Breast epithelium (tissue), 4 donors: ENCODE results near the gene CCSER1. TPM values are rescaled to one million over a fixed set of nuclear protein-coding genes. Genes with fewer than 3 reads are reported as not detected.

Source experiments
- DNase-seq, 2 donors: peaks; one replicate each; pipeline ENCODE4 v3.0.0-alpha.2; 2019; ENCODE audit warnings: low spot score in 2 of 2
- H3K27ac ChIP-seq, 2 donors: fragments of 200-600 bp; sonication (generic) in 1 of 2; one replicate each; pipeline ENCODE4 v1.5.1; 2016 to 2019; ENCODE audit warnings: mild to moderate bottlenecking in 1 of 2
- H3K27me3 ChIP-seq, 2 donors: fragments of 200-600 bp; sonication (generic) in 1 of 2; one replicate each; pipeline versions ENCODE4 v1.5.1 to v1.6.0; 2017 to 2019; ENCODE audit warnings: control low read depth in 1 of 2, mild to moderate bottlenecking in 1 of 2
- H3K36me3 ChIP-seq: fragments of 200-600 bp; one replicate; pipeline ENCODE4 v1.5.1; 2019
- H3K4me1 ChIP-seq, 2 donors: fragments of 200-600 bp; sonication (generic); one replicate each; pipeline ENCODE4 v1.5.1; 2016 to 2019; ENCODE audit warnings: control low read depth in 1 of 2
- H3K4me3 ChIP-seq, 3 donors: fragments of 200-600 bp; sonication (generic); 1 replicate in 2 of 3; 2 replicates in 1 of 3; pipeline ENCODE4 v1.5.1; 2016 to 2019; ENCODE audit warnings: mild to moderate bottlenecking in 3 of 3, moderate library complexity in 2 of 3
- H3K9me3 ChIP-seq, 2 donors: fragments of 200-600 bp; sonication (generic) in 1 of 2; one replicate each; pipeline ENCODE4 v1.5.1; 2016 to 2019; ENCODE audit warnings: control low read depth in 1 of 2
- POLR2A ChIP-seq: fragments of 450-650 bp; IDR thresholded peaks from one replicate; pipeline ENCODE4 v1.6.1; 2016; ENCODE audit warnings: antibody characterized with exemption, mild to moderate bottlenecking, moderate library complexity
- POLR2AphosphoS5 ChIP-seq, 3 donors: sonication (generic); formaldehyde crosslinking; IDR thresholded peaks; one replicate each; pipeline ENCODE4 v1.6.1; 2017; ENCODE audit warnings: antibody characterized with exemption in 3 of 3
- intact Hi-C: fragments of 100-400 bp; cut with DNase I; formaldehyde crosslinking; loops from one replicate; pipeline ENCODE4 v1.15.1; 2023; ENCODE audit warnings: low total_unique reads
- total RNA-seq, 3 donors: library from RNA; depleted of rRNA; stranded (reverse); fragments of >200 nt; gene quantifications; one replicate each; pipeline ENCODE4 v1.1.0, GENCODE V29; 2016
- TF ChIP-seq, protein P1 (sequence below), 3 donors: fragments of 450-650 bp; IDR thresholded peaks; one replicate each; pipeline ENCODE4 v1.5.1; 2016 to 2017; ENCODE audit warnings: antibody characterized with exemption in 3 of 3, mild to moderate bottlenecking in 3 of 3, moderate library complexity in 3 of 3

CCSER1 gene
- total RNA-seq, 3 donors from 2014 or later = 6.4 to 73.3 (median 55.7) TPM

GRCh38 chr4:90449626-90450025 lies 322.4 kb downstream of the CCSER1 start:
- intact Hi-C loops = no loop called here
- Histone ChIP-seq H3K36me3 (no peaks in the 10 kb centered on the region), H3K4me1 (no peaks in the 10 kb centered on the region), H3K27me3 (no peaks in the 10 kb centered on the region), H3K4me3 (no peak overlapping the region), H3K27ac (no peak overlapping the region), H3K9me3 (peaks cover 0 to 9% of the 10 kb centered on the region in 2 donors)
- no peak for DNase-seq
- TF ChIP-seq, protein P1, sequence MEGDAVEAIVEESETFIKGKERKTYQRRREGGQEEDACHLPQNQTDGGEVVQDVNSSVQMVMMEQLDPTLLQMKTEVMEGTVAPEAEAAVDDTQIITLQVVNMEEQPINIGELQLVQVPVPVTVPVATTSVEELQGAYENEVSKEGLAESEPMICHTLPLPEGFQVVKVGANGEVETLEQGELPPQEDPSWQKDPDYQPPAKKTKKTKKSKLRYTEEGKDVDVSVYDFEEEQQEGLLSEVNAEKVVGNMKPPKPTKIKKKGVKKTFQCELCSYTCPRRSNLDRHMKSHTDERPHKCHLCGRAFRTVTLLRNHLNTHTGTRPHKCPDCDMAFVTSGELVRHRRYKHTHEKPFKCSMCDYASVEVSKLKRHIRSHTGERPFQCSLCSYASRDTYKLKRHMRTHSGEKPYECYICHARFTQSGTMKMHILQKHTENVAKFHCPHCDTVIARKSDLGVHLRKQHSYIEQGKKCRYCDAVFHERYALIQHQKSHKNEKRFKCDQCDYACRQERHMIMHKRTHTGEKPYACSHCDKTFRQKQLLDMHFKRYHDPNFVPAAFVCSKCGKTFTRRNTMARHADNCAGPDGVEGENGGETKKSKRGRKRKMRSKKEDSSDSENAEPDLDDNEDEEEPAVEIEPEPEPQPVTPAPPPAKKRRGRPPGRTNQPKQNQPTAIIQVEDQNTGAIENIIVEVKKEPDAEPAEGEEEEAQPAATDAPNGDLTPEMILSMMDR (IDR thresholded peaks at IDR 0.05) = no peak
- TF ChIP-seq POLR2A (no peak), POLR2AphosphoS5 (IDR thresholded peaks at IDR 0.05) (no peak)

- TF ChIP-seq POLR2A (no peak), POLR2AphosphoS5 (IDR thresholded peaks at IDR 0.05) (no peak)
- TF ChIP-seq, protein P1 (IDR thresholded peaks at IDR 0.05) = no peak
- DNase-seq = no peak
- Histone ChIP-seq H3K27me3 (no peaks in the 10 kb centered on the region), H3K4me3 (no peak overlapping the region), H3K36me3 (no peaks in the 10 kb centered on the region), H3K9me3 (peaks cover 18 to 29% of the 10 kb centered on the region in 2 donors), H3K27ac (no peak overlapping the region), H3K4me1 (no peaks in the 10 kb centered on the region)
- intact Hi-C loops = no loop called here
Observed at GRCh38 chr4:90456891-90457290, 329.7 kb downstream of the CCSER1 start.

DNA sequence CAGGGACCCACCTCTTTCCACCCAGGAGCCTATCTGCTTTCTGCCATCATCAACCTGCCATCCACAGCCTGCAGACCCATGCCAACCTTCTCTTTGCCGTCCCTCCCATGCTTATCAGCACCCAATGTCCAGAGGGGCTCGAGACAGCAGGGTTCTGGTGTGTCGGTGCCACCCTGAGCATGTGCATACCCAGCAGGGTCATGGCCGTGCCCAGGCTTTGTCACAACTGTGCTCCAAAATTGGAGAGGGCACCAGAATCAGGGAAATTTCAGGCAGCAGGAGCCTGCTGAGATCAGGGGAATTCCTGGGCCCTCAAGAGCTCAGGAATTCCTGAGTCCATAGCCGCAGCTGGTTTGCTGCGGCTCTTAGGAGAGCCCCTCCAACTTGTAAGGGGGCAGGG lies 330.6 kb downstream of the CCSER1 start:
- no peak for DNase-seq
- H3K36me3 ChIP-seq = no peaks in the 10 kb centered on the region
- H3K4me1 ChIP-seq = no peaks in the 10 kb centered on the region
- no peak overlapping the region for H3K27ac ChIP-seq
- peaks cover 18 to 29% of the 10 kb centered on the region in 2 donors for H3K9me3 ChIP-seq
- no peaks in the 10 kb centered on the region for H3K27me3 ChIP-seq
- no peak for TF ChIP-seq POLR2AphosphoS5 (IDR thresholded peaks at IDR 0.05)
- no peak for TF ChIP-seq POLR2A
- TF ChIP-seq, protein P1 (IDR thresholded peaks at IDR 0.05) = no peak
- H3K4me3 ChIP-seq = no peak overlapping the region
- intact Hi-C loops = no loop called here

- Histone ChIP-seq H3K4me3 (no peak overlapping the region), H3K36me3 (no peaks in the 10 kb centered on the region), H3K27me3 (no peaks in the 10 kb centered on the region), H3K9me3 (peaks cover 18 to 29% of the 10 kb centered on the region in 2 donors), H3K4me1 (no peaks in the 10 kb centered on the region), H3K27ac (no peak overlapping the region)
- no peak for DNase-seq
- intact Hi-C loops = no loop called here
- TF ChIP-seq, protein P1 (IDR thresholded peaks at IDR 0.05) = no peak
- TF ChIP-seq POLR2A (no peak), POLR2AphosphoS5 (IDR thresholded peaks at IDR 0.05) (no peak)
Observed at GRCh38 chr4:90458576-90458975, 331.4 kb downstream of the CCSER1 start.

DNA sequence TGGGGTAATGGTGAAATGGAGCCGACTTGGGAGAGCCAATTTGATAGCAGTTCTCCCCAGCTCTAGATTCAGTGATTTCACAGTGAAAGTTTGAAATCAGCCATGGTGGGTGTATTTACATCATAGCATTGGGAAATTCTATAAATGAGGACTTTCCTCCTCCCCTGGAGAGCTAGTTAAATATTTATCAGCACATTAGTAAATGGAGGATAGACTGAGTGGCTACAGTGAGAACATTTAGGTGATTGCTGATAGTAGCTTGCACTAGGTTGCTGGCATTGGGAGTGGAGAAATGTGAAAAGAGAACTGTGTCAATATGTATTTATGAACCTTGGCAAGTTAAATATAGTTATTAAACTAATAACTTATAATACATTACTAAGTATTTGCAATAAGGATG lies 347.3 kb downstream of the CCSER1 start:
- intact Hi-C loops = no loop called here
- H3K4me1 ChIP-seq = no peaks in the 10 kb centered on the region
- no peak for DNase-seq
- no peak for TF ChIP-seq POLR2AphosphoS5 (IDR thresholded peaks at IDR 0.05)
- no peak for TF ChIP-seq POLR2A
- TF ChIP-seq, protein P1 (IDR thresholded peaks at IDR 0.05) = no peak
- H3K27me3 ChIP-seq = no peaks in the 10 kb centered on the region
- no peaks in the 10 kb centered on the region for H3K36me3 ChIP-seq
- no peak overlapping the region for H3K4me3 ChIP-seq
- no peaks in the 10 kb centered on the region for H3K9me3 ChIP-seq
- no peak overlapping the region for H3K27ac ChIP-seq
